Ramos (cell line): ENCODE measurements around the gene GDAP2.
"Not testable (repeated sequence)": the region's sequence is repeated elsewhere in the genome, so short reads cannot be mapped to it uniquely, and the experiment has no call there.

Experiments
- in situ Hi-C: fragments of 300-500 bp; cut with MboI; formaldehyde crosslinking; loops from one replicate; pipeline ENCODE4 v1.14.3; 2022; ENCODE audit warnings: low sequenced_read_pairs; ENCODE audit not compliant: unreplicated experiment

Gene GDAP2, protein sequence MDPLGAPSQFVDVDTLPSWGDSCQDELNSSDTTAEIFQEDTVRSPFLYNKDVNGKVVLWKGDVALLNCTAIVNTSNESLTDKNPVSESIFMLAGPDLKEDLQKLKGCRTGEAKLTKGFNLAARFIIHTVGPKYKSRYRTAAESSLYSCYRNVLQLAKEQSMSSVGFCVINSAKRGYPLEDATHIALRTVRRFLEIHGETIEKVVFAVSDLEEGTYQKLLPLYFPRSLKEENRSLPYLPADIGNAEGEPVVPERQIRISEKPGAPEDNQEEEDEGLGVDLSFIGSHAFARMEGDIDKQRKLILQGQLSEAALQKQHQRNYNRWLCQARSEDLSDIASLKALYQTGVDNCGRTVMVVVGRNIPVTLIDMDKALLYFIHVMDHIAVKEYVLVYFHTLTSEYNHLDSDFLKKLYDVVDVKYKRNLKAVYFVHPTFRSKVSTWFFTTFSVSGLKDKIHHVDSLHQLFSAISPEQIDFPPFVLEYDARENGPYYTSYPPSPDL

DNA sequence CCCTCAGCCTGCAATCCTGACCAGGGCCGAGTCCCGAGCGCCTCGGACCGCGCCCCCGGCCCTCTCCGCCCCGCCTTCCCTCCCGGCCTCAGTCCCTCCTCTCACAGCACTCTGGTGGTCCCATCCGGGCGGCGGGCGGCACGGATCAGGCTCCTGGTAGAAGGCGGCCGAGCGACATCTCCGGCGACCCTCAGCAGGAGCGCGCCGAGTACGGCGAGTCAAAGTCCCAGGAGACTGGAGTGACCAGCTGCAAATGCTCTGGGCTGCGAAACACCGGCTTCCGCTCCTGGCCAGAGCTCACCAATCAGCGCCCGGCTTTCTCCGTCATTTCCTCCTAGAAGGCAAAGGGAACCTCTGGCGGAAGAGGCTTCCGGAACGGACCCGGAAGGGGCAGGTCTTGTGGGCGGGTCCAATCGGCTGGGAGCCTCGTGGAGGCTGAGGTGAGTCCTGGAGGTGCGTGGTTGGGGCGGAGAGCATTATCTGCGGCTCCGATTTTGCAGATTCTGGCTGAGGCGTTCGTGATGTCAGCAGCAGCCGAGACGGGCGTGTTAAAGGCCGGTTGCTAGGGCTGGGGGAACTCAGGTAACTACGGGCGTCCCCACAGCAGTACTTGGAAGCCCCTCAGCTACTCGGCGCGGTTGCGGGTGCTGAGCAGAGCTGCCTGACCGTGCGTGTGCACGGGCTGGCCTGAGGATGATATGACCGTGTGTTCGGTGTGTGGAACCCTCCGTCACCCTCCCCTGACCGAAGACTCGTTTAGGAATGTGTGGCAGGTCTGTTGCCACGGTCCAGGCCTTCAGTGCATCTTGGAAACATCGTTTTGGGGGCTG lies at the start of gene GDAP2, which contains the start of gene WDR3:
Gene GDAP2 (minus strand): TSS at position 279 of the 830 bp plus-strand sequence. CDS start 9,264 bp downstream, outside the sequence.
Gene WDR3 (plus strand): TSS at position 397 of the 830 bp plus-strand sequence. CDS start 3,581 bp downstream, outside the sequence.
- in situ Hi-C loops = no loop called here

DNA sequence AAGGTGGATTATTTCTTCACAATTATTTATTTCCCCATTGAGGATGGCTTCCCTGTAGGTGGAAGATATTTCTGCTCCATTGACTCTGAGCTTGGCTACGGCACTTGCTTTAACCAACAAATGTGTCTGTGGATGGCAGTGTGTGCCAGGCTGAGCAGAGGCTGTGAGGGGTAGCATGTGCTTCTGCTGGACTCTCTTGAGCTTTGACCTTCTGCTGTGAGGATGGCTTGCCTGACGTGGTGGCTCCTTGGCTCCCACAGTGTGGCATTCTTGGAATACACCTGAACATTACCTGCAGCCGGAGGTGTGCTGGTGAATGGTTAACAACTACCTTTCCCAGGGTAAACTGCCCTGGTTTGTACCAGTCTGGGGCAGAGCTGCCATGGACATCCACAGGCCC lies 47.0 kb upstream of the GDAP2 start:
- in situ Hi-C loops = no loop called here

DNA sequence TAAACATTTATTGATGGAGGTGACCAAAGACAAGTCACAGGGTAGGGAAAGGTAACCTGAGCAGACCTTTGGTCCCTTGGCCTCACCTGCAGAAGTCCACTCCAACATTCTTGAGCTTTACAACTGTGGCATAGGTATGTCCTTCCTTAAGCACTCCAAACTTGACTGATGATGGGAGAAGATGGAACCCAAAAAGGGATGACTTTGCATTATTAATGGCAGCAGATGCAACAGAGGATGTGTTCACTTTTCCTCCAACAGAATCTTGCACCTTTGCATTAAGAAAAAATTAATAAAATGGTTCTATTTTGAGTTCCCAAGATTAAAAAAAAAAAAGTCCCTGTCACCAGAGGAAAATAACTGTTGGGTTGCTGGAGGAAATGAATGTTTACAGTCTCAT lies 42.4 kb upstream of the GDAP2 start:
- in situ Hi-C loops = no loop called here

DNA sequence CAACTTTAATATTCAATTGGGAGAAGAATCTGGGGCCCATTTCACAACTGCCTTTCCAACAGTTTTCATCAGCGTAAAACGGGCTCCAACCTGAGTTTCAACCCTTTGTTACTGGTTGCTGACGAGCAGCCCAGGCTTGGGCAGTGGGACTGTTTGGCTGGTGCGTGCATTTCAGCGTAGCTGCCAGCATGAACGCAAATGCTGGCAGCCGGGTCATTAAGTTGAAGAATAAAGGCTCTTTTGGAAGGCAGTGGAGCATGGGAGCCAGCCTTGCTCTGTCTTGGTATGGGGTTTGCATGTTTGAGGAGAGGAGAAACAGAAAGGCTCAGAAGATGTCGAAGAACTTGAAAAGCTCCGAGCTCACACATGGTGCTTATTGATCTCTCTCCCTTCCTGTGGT lies 40.8 kb upstream of the GDAP2 start:
- in situ Hi-C loops = no loop called here

DNA sequence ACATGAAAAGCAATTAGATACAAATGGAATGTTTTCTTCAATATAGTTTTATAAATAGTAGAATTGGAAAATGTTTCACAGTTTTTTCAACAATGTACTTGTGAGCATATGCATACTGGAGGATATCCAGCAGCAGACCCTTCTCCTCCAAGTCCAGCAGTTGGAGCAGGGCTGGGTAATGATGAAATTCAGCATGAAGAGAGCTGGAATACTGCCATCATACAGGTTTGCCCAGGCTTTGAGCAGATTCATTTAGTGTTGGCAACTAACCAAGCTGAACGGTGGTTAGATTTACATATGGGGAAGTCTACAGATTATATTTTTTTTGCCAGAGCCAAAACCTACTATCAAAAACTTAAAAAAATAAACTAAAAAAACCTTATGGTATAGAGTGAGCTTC lies 38.5 kb upstream of the GDAP2 start:
- in situ Hi-C loops = no loop called here

DNA sequence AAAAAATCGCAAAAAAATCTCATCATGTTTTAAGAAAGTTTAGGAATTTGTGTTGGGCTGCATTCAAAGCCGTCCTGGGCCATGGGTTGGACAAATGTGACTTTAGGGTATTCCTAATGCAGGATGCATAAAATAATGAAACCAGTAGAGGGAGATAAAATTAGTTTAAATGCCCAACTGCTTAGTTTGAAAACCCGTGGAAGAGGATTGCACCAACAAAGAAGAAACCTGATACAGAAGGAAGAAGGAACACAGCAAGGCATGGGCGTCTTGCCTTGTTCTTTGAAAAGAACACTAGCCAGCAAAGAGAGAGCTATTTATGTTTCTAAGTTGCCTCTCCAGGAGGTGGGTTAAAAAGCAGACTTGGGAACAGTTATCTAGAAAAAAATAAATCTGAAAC lies 38.1 kb upstream of the GDAP2 start:
- in situ Hi-C loops = no loop called here

DNA sequence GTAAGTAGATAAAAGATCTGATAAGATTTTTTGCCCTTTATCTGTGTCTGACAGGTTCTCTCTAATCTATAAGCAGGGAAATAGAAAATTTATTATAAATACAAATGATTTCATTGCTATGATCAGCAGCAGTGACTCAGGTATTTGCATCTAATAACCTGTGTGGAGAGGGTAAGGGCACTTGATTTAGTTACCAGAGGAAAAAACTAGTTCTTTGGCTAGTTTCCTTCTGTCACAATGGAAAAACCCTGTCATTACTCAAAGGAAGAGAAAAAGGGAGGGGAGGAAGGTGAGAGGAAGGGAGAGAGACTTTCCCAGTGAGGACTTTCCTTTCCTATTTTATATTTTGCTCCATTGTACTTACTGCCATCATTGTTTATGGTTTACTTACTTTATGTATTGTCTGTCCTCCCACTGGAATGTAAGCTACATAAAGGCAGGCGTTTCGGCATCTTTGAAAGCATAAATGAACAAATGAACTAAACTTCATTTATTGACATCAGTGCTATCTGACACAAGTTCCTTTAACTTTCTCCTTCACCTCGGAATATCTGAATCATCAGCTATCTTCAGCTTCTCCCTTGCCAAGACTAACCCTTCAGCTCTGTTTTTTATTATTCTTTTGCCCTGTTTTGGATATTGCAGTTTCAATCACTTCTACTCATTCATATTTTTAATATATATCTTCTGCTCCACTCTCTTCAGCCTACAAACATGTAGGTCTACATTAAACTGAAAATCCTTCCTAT lies 35.0 kb upstream of the GDAP2 start:
- in situ Hi-C loops = no loop called here

DNA sequence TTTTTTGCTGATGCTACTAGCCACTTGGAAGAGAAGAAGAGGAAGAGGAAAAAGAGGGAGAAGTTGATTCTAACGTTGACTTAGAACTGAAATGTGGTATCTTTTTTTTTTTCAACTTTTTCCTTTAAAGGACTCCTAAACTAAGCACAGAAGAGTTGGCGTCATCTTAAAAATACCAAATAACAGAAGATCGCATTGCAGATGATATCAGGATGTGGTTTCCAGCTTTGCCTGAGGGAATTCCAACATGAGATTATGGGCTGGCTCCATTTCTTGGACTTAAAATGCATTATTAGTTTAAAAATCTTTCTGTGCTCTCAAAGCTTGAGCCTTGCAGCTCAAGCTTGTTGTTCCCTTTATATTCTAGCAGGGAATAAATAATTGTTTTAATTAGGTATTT lies 29.9 kb upstream of the GDAP2 start:
- in situ Hi-C loops = no loop called here

DNA sequence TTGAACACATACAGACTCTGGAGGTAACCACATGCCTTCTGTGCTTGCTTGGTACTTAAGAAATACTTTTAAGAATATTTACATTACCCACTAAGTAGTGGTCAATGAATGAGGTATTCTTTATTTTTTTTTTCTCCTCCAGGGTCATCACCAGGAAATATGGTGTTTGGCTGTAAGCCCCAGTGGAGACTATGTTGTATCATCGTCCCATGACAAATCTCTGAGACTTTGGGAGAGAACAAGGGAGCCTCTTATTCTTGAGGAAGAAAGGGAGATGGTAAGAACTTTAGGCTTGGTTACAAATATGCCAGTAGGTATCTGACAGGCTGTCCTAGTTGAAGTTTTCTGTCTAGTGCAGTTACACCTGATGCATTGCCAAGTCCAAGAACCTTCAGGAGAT lies 23.0 kb upstream of the GDAP2 start:
- in situ Hi-C loops = no loop called here

DNA sequence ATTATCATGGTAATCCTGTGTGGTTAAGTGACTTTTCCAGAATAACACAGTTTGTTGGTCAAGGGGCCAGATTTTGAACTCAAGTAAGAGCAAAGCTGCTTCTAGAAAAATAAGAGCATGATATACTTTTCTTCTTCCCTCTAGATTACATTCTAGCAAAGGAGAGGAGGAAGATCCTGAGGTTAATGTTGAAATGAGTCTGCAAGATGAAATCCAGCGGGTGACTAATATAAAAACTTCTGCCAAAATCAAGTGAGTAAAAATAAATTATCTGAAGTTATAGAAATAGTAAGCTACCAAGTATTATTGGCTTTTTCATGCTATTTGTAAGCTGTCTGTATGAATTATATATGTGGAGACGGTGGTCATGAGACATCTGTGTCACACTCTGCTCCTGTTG lies 12.9 kb upstream of the GDAP2 start:
- in situ Hi-C loops = no loop called here

DNA sequence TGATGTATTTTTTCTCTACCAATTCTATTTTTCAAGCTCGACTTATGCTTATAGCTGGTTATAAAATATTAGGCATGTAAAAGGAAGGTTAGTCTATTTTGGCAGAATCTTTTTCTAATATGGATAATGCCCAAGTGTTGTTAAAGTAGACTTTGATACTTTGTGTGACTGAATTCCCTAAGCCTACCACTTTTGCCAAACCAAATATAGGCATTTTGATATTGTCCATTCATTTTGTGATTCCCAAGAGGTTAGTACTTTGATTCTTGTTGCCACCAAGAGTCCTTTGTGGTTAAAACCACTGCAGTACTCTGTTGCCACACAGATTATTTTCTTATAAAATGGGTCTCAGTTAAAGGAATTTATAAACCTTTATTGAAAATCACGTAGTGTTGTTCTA lies 4.3 kb upstream of the GDAP2 start:
- in situ Hi-C loops = no loop called here

DNA sequence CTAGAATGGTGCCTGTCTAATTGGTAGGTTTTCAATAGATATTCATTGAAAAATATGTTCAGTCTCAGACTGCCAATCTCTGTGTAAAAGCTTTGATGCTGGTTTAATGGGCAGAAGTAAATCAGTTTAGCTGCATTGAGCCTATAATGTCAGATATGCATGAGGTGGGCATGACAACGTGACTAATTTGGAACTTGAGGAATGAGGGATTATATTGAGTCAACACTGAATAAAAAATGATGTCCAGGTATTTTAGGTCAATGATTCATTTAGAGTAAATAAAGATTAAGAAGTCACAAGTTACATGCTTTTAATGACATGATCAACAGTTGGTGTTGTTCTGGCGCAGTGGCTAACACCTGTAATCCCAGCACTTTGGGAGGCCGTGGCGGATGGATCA lies 3.2 kb upstream of the GDAP2 start:
- in situ Hi-C loops = no loop called here

DNA sequence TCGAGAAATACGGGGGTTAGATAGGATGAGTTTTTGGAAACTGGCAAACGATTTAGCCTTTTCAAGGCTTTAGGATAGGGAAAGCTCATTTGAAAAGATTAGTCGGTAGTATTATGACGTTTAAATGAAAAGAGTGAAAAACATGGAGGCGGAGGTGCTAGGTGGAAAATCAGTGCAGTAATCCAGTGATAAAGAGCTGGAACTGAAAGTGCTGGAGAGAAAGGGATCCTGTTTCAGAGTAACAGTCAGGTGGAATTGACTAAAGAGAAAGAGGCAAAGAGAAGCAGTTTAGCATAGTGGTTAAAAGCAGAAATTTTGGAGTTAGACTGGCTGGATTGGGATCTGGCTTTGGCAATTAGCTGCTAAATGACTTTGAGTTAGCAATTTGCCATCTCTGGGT lies 1.1 kb upstream of the GDAP2 start:
- in situ Hi-C loops = no loop called here

DNA sequence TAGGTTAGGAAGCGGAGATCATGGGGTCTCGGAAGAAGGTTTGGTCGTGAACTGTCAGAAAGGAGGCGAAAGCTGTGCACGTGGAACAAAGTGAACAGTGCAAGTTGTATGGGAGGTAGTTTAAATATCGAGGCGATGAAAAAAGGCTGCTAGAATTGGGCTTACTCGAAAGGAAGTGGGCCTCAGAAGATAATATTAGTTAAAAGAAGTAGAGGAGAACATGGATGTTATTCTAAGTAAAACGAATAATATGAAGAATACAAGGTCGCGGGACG lies 689 bp upstream of the GDAP2 start:
- in situ Hi-C loops = no loop called here

DNA sequence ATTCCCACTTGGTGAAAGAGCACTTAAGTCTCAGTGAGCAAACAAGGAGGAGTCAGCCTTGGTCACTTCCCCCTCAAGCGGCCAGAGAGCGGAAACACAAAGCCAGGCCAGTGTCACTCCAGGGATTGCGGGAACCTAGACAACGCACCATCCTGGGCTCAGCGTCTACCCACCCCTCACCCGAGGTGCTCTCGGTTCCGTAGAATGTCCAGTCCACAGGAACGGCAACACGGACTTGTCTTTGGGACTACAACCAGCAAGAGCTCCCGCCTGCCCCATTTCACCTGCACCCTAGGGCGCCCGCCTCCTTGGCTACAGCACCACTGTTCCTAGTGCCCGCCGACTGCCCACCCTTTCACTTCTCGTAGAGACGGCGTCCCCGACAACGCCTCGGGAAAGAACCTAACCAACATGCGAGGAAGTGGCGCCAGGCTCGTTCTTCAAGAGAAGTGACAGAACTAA lies 509 bp downstream of the GDAP2 start:
- in situ Hi-C loops = no loop called here

DNA sequence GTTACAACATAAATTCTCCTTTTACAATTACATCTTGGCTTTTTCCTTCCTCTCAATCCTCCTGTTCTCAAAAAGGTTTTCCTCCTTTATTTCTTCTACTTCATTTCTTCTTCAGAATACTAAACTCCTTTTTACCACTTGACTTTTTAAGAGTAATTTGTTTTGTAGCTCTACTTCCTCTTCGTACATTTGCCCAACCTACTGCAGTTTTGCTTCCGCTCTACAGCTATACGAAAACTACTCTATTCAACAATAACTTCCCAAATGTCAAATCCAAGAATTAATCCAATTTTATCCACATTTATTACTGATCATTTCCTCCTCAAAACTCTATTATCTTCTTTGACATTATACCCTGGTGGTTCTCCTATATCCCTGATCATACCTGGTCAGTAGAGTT lies 3.4 kb downstream of the GDAP2 start:
- in situ Hi-C loops = no loop called here

DNA sequence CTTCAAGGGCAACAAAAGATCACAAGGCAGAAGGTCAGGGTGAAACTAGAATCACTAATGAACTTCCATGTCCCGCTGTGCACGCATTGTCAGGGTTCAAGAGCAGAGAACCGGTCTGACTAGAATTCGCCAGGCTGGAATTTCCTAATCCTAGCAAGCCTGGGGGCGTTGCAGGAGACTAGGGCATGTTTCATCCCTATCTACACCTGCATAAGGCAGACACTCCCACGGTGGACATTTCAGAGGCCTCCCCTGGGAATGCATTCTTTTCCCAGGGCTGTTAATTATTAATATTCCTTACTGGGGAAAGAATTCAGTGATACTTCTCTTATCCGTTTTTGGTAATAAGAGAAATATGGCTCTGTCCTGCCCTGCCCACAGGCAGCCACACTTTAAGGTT lies 6.7 kb downstream of the GDAP2 start:
- in situ Hi-C loops = not testable (repeated sequence)

DNA sequence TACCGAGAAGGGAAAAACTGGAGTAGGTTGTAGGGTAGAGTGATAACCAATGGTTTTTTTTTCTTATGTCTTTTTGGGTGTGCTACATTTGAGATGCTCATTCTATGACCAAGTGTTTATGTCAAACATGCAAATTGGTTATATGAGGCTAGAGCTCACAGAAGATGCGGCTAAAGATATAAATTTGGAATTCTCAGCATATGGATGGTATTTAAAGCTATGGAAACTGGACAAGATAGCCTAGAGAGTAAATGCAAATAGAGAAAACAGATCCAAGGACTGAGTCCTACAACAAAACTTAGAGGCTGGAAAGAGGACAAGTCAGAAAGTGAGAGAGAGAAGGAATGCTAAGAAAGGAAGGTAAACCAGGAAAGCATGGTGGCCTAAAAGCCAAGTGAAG lies 7.4 kb downstream of the GDAP2 start:
- in situ Hi-C loops = no loop called here

DNA sequence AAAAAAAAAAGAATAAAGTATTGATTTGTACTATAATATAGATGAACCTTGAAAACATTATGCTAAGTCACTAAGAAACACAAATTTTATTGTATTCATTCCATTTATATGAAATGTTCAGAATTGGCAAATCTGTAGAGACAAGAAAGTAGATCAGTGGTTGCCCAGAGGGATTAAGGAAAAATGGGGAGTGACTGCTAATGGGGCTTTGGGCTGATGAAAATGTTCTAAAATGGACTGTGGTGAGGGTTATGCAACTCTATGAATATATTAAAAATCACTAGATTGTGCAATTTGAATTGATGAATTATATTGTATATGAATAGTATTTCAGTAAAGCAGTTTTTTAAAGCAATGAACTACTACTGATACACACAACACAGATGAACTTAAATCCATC lies 10.0 kb downstream of the GDAP2 start:
- in situ Hi-C loops = no loop called here

DNA sequence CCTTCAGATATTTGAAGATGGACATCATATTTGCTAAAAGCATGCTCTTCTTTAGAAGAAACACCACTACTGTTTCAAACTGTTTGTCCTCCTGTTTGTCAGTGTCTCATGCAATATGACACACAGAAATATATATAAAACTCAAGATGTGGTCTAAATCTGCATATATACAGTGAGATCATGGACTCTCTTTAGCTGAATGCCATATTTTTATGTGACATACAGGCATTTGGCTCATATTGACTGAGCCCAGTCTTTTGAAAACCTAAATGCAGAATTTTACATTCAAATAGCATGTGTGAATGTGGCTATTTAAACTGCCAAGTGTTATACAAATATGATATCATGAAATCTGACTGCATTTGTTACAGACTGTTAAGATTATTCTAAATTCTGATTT lies 18.4 kb downstream of the GDAP2 start:
- in situ Hi-C loops = no loop called here

DNA sequence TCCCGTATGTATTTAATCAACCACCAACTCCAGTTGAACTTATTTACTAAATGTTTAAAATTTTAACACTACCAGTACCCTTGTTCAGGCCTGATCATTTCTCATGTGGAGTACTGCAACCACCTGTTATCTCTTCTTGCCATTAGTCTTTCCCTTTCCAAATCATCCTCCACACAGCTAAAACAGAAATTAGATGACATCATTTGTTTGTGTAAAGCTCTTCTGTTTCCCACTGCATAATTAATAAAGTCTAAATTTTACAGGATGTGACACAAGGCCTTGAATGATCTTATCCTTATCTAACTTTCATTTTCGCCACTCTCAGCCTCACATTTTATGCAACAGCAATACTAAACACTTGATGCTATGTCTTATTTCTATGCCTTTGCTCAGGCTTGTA lies 24.4 kb downstream of the GDAP2 start:
- in situ Hi-C loops = no loop called here
